Hematopoietic multipotent progenitor cell (in vitro differentiated cells): Measurements from ENCODE around the gene ORM1. TPM values are rescaled to one million over a fixed set of nuclear protein-coding genes. Genes with fewer than 3 reads are reported as not detected.

Experiments
- DNase-seq, 3 donors: peaks; one replicate each; pipeline ENCODE4 v3.0.0-alpha.2; 2011 to 2015; ENCODE audit warnings: low read depth in 2 of 3, low spot score in 2 of 3
- total RNA-seq: library from RNA; depleted of rRNA; stranded (reverse); fragments of >200 nt; gene quantifications from one replicate; pipeline ENCODE4 v1.2.3, GENCODE V29; 2012

The ORM1 gene
- total RNA-seq, 1 donor, result 0.27 TPM

GRCh38 chr9:114287001-114287762, 35.7 kb upstream of the ORM1 start:
- no peak for DNase-seq

GRCh38 chr9:114287763-114288192, 35.1 kb upstream of the ORM1 start:
- DNase-seq, result no peak

GRCh38 chr9:114288193-114289091, 34.5 kb upstream of the ORM1 start:
- DNase-seq, result no peak

GRCh38 chr9:114289106-114289505, 33.8 kb upstream of the ORM1 start:
- DNase-seq, result no peak

- DNase-seq, result no peak
Observed at GRCh38 chr9:114289571-114290481, 33.1 kb upstream of the ORM1 start.

GRCh38 chr9:114290561-114290986, 32.3 kb upstream of the ORM1 start:
- DNase-seq, result no peak

GRCh38 chr9:114291064-114291474, 31.8 kb upstream of the ORM1 start:
- DNase-seq, result peak; percentile 50 to 73 (median 54)

GRCh38 chr9:114291886-114292590, 30.9 kb upstream of the ORM1 start:
- DNase-seq, result no peak

- no peak for DNase-seq
Observed at GRCh38 chr9:114294664-114295063, 28.2 kb upstream of the ORM1 start.

GRCh38 chr9:114296338-114296737, 26.6 kb upstream of the ORM1 start:
- DNase-seq, result no peak

- DNase-seq, result no peak
Observed at GRCh38 chr9:114299286-114300152, 23.4 kb upstream of the ORM1 start.

- no peak for DNase-seq
Observed at GRCh38 chr9:114300153-114300845, 22.6 kb upstream of the ORM1 start.

- no peak for DNase-seq
Observed at GRCh38 chr9:114300846-114301797, 21.8 kb upstream of the ORM1 start.

- DNase-seq, result no peak
Observed at GRCh38 chr9:114301798-114302565, 20.9 kb upstream of the ORM1 start.

- DNase-seq, result no peak
Observed at GRCh38 chr9:114302727-114303126, 20.2 kb upstream of the ORM1 start.

- DNase-seq, result no peak
Observed at GRCh38 chr9:114303571-114303970, 19.3 kb upstream of the ORM1 start.

- DNase-seq, result no peak
Observed at GRCh38 chr9:114303977-114304376, 18.9 kb upstream of the ORM1 start.
